ENCODE results near the gene ADGRV1. TPM values are rescaled to one million over a fixed set of nuclear protein-coding genes. Genes with fewer than 3 reads are reported as not detected.

ADGRV1 gene
- total and polyA plus RNA-seq, 9 of the 15 experiments (the other 6 are each of a cell fraction or from before 2014, with no cell fraction given), result 21.7 to 156 (median 58.2) TPM

- TF ChIP-seq HEY1 (CRISPR knock-in tag; IDR thresholded peaks at IDR 0.05; ENCODE audit: borderline replicate concordance) (no peak), EZH2 (IDR thresholded peaks at IDR 0.05; ENCODE audit: borderline replicate concordance, low read depth, low read length) (no peak), NFIC (IDR thresholded peaks at IDR 0.05) (no peak), CGGBP1 (CRISPR knock-in tag; IDR thresholded peaks at IDR 0.05) (no peak), EGR1 (conservative IDR thresholded peaks at IDR 0.05) (no peak), HIVEP1 (CRISPR knock-in tag; IDR thresholded peaks at IDR 0.05) (no peak), EP300 (IDR thresholded peaks at IDR 0.05; ENCODE audit: low read length) (no peak)
Measured at GRCh38 chr5:90956511-90957097, 398.0 kb downstream of the ADGRV1 start (continued).

- Histone ChIP-seq H3K4me2 (ENCODE audit: insufficient read depth, low read length) (no peak overlapping the region), H4K20me1 (replicated peaks; ENCODE audit: control insufficient read depth, insufficient read depth, low read length) (no peaks in the 10 kb centered on the region), H3K4me1 (replicated peaks in 1 of 2; ENCODE audit: control insufficient read depth in 2 of 2, insufficient read depth in 2 of 2, low read length in 2 of 2) (no peaks in the 10 kb centered on the region), H3K36me3 (ENCODE audit: control insufficient read depth, insufficient read depth, low read length) (no peaks in the 10 kb centered on the region), H3K9me3 (replicated peaks; ENCODE audit: control insufficient read depth, insufficient read depth, low read depth, low read length) (no peaks in the 10 kb centered on the region), H3K79me2 (ENCODE audit: control insufficient read depth, insufficient read depth, low read length) (no peaks in the 10 kb centered on the region), H2AFZ (ENCODE audit: low read depth, low read length) (no peak overlapping the region), H3K27me3 (ENCODE audit: control insufficient read depth in 2 of 2, insufficient read depth in 2 of 2, low read length in 2 of 2) (no peaks in the 10 kb centered on the region), H3K4me3 (no peak overlapping the region), H3K9ac (ENCODE audit: insufficient read depth in 1 of 2, low read depth in 2 of 2, low read length in 2 of 2) (no peak overlapping the region), H3K27ac (ENCODE audit: extremely low read depth, low read depth, low read length) (no peak overlapping the region), H3K9me1 (ENCODE audit: control insufficient read depth, insufficient read depth, low read length) (no peaks in the 10 kb centered on the region)
- intact Hi-C loops (cut with micrococcal nuclease) (no loop called here), in situ Hi-C loops (cut with MboI) (no loop called here)
- FAIRE-seq, result no peak
- no peak for TF ChIP-seq POLR2AphosphoS5 (IDR thresholded peaks at IDR 0.05; ENCODE audit: control insufficient read depth, insufficient read depth, low read depth, low read length)
- TF ChIP-seq ZNF696 (CRISPR knock-in tag; conservative IDR thresholded peaks at IDR 0.05), result no peak
- TF ChIP-seq NCOA2 (IDR thresholded peaks at IDR 0.05; ENCODE audit: partially characterized antibody in 2 of 2), result no peak
- TF ChIP-seq NCOA6 (IDR thresholded peaks at IDR 0.05), result no peak
- no peak for TF ChIP-seq MXD1 (CRISPR knock-in tag; IDR thresholded peaks at IDR 0.05; ENCODE audit: borderline replicate concordance, poor library complexity, severe bottlenecking)
- ChIA-PET CTCF (ENCODE audit: low intra/inter-chr PET ratio) (interaction anchor here (0.6 kb wide), 1 partner anchor 22 kb away, joined by 3 read pairs; no protein-coding TSS in a partner anchor), POLR2A (no interaction called here)
- ATAC-seq, result no peak
- BruUV-seq (replicated peaks), result no TSS peak
- no peak for DNase-seq (ENCODE audit: extremely low read depth in 1 of 4, low spot score in 3 of 4)
Measured at GRCh38 chr5:90957906-90958305, 399.3 kb downstream of the ADGRV1 start.

Data from K562 (cell line).